GM12873 (cell line): Measurements from ENCODE around the gene ANO1.

ENCODE experiments used
- CTCF ChIP-seq: IDR thresholded peaks from 2 replicates; pipeline ENCODE4 v1.5.1; 2012; ENCODE audit warnings: low read depth, mild to moderate bottlenecking, moderate library complexity, low read length, control low read depth; ENCODE audit not compliant: insufficient read depth; ENCODE audit errors: missing control alignments

The ANO1 gene

GRCh38 chr11:70120674-70121073, 42.6 kb downstream of the ANO1 start:
- TF ChIP-seq CTCF: no peak

GRCh38 chr11:70122490-70123198, 44.5 kb downstream of the ANO1 start:
- TF ChIP-seq CTCF: no peak

GRCh38 chr11:70123711-70124110, 45.6 kb downstream of the ANO1 start:
- no peak for TF ChIP-seq CTCF

GRCh38 chr11:70124321-70125000, 46.3 kb downstream of the ANO1 start:
- no peak for TF ChIP-seq CTCF

GRCh38 chr11:70126494-70126893, 48.4 kb downstream of the ANO1 start:
- TF ChIP-seq CTCF: no peak

- TF ChIP-seq CTCF: no peak
Observed at GRCh38 chr11:70127653-70128434, 49.7 kb downstream of the ANO1 start.

GRCh38 chr11:70128435-70128906, 50.4 kb downstream of the ANO1 start:
- no peak for TF ChIP-seq CTCF
